Naive thymus-derived CD8-positive, alpha-beta T cell (primary cell): Measurements from ENCODE around the gene FOXN3. TPM values are rescaled to one million over a fixed set of nuclear protein-coding genes. Genes with fewer than 3 reads are reported as not detected.

Experiments used
- ATAC-seq, 2 donors: fragments of 150-1000 bp; cut with Tn5 transposase in 1 of 2; sonication (Bioruptor Pico), chemical (Tn5 transposase) in 1 of 2; 1 replicate in 1 of 2; 2 replicates in 1 of 2; pipeline ENCODE4 v1.10.0; 2021; ENCODE audit warnings: mild to moderate bottlenecking in 2 of 2, moderate library complexity in 2 of 2
- POLR2A ChIA-PET: fragments of 350-600 bp; sonication (Branson Sonifier 250); formaldehyde crosslinking; loops from one replicate; lab custom pipeline; 2021; ENCODE audit warnings: antibody characterized with exemption; lab: Charles Lee
- DNase-seq, 10 donors: peaks; one replicate each; pipeline versions ENCODE4 v3.0.0 to v3.0.0-alpha.2; 2020 to 2022
- H3K27ac Mint-ChIP-seq, 10 donors: one replicate each; pipeline ENCODE4 v1.8.0; 2020 to 2022; ENCODE audit warnings: mild to moderate bottlenecking in 10 of 10, mixed read lengths in 10 of 10, moderate library complexity in 4 of 10, inconsistent platforms in 1 of 10
- H3K27me3 Mint-ChIP-seq, 5 donors: one replicate each; pipeline ENCODE4 v1.8.0; 2021 to 2022; ENCODE audit warnings: mixed read lengths in 5 of 5
- H3K36me3 Mint-ChIP-seq, 3 donors: one replicate each; pipeline ENCODE4 v1.8.0; 2020 to 2022; ENCODE audit warnings: mixed read lengths in 3 of 3, mild to moderate bottlenecking in 2 of 3, inconsistent platforms in 1 of 3
- H3K4me1 Mint-ChIP-seq, 4 donors: one replicate each; pipeline ENCODE4 v1.8.0; 2021 to 2022; ENCODE audit warnings: mixed read lengths in 4 of 4
- H3K4me3 Mint-ChIP-seq, 10 donors: one replicate each; pipeline ENCODE4 v1.8.0; 2020 to 2022; ENCODE audit warnings: mild to moderate bottlenecking in 10 of 10, mixed read lengths in 10 of 10, moderate library complexity in 6 of 10, inconsistent platforms in 1 of 10
- H3K9me3 Mint-ChIP-seq, 9 donors: one replicate each; pipeline ENCODE4 v1.8.0; 2020 to 2022; ENCODE audit warnings: mixed read lengths in 9 of 9, mild to moderate bottlenecking in 3 of 9, inconsistent platforms in 1 of 9, moderate library complexity in 1 of 9
- polyA plus RNA-seq, 3 donors: library from polyadenylated mRNA; unstranded; fragments of 300-500 nt; fragmentation: Illumina TruSeq; gene quantifications; one replicate each; pipeline ENCODE4 v1.2.3, GENCODE V29; 2021
- total RNA-seq, 8 experiments: library from RNA in 2 of 8; stranded (reverse) in 2 of 8; gene quantifications; one replicate each; pipeline ENCODE4 v1.2.3 and lab custom pipeline; 2021 to 2026

The FOXN3 gene
- total and polyA plus RNA-seq, 5 experiments from 2014 or later: 107 to 148 (median 125) TPM

DNA sequence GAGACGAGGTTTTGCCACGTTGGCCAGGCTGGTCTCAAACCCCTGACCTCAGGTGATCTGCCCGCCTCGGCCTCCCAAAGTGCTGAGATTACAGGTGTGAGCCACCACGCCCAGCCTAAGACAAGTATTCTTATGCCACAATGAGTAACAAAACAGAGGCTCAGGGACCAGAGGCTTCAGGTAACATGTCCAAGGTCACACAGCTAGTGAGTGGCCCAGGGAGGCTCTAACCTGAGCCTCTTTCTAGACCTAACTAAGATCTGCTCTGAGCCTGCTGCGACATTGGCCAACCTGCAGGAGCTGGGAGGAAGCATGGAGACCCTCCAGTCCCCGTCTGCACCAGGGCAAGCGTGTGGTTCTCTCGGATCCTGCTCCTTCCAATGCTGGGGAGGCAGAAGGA lies 77.9 kb downstream of the FOXN3 start:
- POLR2A ChIA-PET: interaction anchor here (0.7 kb wide), 1 partner anchor 249 kb away, joined by 3 read pairs; no protein-coding TSS in a partner anchor

DNA sequence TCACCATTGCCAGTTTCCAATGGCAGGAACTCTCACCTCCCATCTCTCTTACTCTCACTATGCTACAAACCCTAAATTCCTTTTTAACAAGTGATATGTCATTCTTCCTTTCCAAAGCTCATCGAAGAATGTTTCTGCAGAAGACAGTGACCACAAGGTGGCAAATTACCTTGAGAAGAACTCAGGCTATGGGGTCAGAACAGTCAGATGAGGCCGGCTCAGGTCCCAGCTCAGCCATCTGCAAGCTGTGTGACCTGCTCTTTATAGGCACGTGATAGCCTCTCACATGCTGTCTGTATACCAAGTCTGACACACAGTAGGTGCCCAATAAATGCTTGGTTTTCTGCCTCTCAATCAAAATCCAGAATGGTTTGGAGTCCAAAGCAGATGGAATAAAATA lies 80.7 kb downstream of the FOXN3 start:
- ATAC-seq: peak in 1 of 2 donors; percentile 47
- Mint-ChIP-seq H3K27ac (peak overlapping the region in 6 of 10 donors; percentile 1 to 76 (median 10)), H3K9me3 (no peaks in the 10 kb centered on the region), H3K4me3 (no peak overlapping the region), H3K27me3 (no peaks in the 10 kb centered on the region), H3K4me1 (peaks cover 20 to 65% (median 50%) of the 10 kb centered on the region in 4 donors), H3K36me3 (peaks cover 0 to 34% (median 0%) of the 10 kb centered on the region in 3 donors)
- peak in 1 of 10 donors; percentile 16 for DNase-seq
- POLR2A ChIA-PET: interaction anchor here (0.6 kb wide), 1 partner anchor 18 kb away, joined by 4 read pairs; no protein-coding TSS in a partner anchor

More for the DNA sequence above, 77.9 kb downstream of the FOXN3 start:
- no peak overlapping the region for H3K4me3 Mint-ChIP-seq
- H3K9me3 Mint-ChIP-seq: no peaks in the 10 kb centered on the region
- peak overlapping the region in 3 of 10 donors; percentile 5 to 89 (median 33) for H3K27ac Mint-ChIP-seq
- ATAC-seq (no peak), DNase-seq (no peak)
- no peaks in the 10 kb centered on the region for H3K27me3 Mint-ChIP-seq
- peaks cover 18 to 62% (median 44%) of the 10 kb centered on the region in 4 donors for H3K4me1 Mint-ChIP-seq
- peaks cover 0 to 26% (median 0%) of the 10 kb centered on the region in 3 donors for H3K36me3 Mint-ChIP-seq

DNA sequence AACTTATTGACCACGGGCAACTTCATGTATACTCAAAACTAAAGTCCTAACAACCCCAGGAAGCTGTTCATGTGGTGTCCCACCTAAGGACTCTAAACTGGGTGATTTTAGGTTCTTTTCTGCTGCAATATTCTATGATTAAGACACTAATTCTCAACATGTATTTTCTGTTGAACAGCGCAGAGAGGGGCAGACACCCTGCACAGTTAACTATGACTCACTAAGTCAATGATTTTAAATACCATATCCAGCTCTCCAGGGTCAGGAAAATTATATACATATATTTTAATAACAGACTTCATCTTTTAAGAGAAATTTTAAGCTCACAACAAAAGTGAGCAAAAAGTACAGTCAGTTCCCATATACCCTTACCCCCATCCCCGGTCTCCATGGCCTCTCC lies 85.0 kb downstream of the FOXN3 start:
- H3K27me3 Mint-ChIP-seq: no peaks in the 10 kb centered on the region
- no peak overlapping the region for H3K4me3 Mint-ChIP-seq
- H3K9me3 Mint-ChIP-seq: no peaks in the 10 kb centered on the region
- H3K4me1 Mint-ChIP-seq: peaks cover 28 to 59% (median 54%) of the 10 kb centered on the region in 4 donors
- H3K27ac Mint-ChIP-seq: no peak overlapping the region
- POLR2A ChIA-PET: interaction anchor here (0.5 kb wide), 1 partner anchor 28 kb away, joined by 3 read pairs; no protein-coding TSS in a partner anchor
- H3K36me3 Mint-ChIP-seq: peaks cover 0 to 33% (median 3%) of the 10 kb centered on the region in 3 donors
- ATAC-seq (no peak), DNase-seq (no peak)

DNA sequence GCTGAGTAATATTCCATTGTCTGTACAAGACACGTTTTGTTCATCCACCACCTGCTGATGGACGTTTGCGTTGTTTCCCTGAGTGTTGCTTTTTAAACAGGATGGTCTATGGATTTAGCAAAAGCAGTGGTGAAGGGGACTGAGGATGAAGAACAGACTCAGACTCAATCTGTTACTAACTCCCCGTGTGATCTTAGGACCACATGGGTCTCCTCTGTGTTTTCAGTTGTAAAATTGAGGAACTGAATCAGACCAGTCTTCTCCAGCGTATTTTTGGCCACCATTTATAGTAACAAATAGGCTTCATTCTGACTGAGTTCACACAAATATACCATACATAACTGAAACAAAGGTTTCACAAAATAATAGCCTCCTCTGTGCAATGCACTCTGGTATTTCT lies 85.6 kb downstream of the FOXN3 start:
- H3K4me3 Mint-ChIP-seq: no peak overlapping the region
- no peaks in the 10 kb centered on the region for H3K9me3 Mint-ChIP-seq
- ATAC-seq (no peak), DNase-seq (no peak)
- peaks cover 28 to 58% (median 53%) of the 10 kb centered on the region in 4 donors for H3K4me1 Mint-ChIP-seq
- no peaks in the 10 kb centered on the region for H3K27me3 Mint-ChIP-seq
- POLR2A ChIA-PET: no interaction called here
- peak overlapping the region in 1 of 10 donors; percentile 31 for H3K27ac Mint-ChIP-seq
- peaks cover 0 to 36% (median 3%) of the 10 kb centered on the region in 3 donors for H3K36me3 Mint-ChIP-seq

DNA sequence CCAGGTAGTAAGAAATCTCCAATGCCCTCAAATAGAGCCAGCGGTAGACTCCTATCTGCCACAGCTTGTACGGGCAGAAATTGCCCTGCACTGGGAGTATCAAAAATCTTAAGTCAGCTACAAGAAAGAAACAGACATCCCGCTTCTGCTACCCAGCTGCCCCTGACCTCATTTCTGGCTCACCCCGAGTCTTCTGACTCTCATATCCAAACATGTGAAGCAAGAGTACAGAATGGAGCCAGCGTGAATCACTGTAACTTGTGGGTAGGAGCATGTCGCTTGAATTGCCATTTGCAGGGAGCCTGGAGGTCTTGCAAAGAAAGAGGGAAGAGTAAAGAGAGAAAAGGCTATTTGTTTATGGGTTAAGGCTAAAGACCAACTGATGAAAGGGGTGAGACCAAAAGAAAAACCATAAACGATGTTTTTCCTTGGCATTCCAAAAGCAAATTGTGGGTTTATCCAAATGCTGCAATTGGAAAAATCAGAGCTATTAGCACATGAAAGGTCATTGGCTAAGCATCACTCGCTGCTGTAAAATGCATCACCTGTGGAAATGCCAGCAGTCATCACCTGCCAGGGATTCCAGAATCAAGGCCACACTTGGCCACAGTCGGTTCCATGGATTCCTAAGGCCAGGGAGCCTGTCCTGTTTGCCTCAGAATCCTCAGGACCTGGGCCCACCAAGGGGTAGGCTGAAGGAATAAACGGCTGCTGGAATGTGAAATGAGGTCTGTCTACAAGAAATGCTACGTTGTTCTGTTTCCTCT lies 86.6 kb downstream of the FOXN3 start:
- peaks cover 0 to 39% (median 3%) of the 10 kb centered on the region in 3 donors for H3K36me3 Mint-ChIP-seq

DNA sequence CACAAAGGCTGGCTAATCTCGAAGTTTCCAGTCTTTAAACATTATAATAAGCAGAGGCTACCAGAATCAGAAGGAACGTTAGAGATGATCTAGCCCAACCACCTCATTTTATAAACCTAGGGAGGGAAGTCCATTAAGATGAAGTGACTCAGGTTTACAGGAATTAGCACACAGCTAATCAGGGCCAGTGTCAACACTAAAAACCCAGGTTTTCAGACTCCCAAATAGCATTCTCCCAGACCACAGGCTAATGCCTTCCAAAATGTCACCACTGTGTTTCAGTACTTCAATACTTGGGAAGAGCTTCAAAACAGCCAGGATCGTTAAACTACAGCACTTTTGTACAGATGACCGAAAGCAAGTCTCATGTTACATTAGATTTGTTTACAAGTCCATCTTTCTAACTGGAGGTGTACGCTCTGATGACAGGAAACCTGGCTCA lies 89.2 kb downstream of the FOXN3 start:
- H3K27ac Mint-ChIP-seq: no peak overlapping the region
- H3K27me3 Mint-ChIP-seq: no peaks in the 10 kb centered on the region
- ATAC-seq: no peak
- POLR2A ChIA-PET: no interaction called here
- H3K4me1 Mint-ChIP-seq: peaks cover 40 to 81% (median 75%) of the 10 kb centered on the region in 4 donors
- H3K4me3 Mint-ChIP-seq: no peak overlapping the region
- DNase-seq: no peak
- peaks cover 0 to 32% (median 3%) of the 10 kb centered on the region in 3 donors for H3K36me3 Mint-ChIP-seq
- peaks cover 0 to 3% (median 0%) of the 10 kb centered on the region in 9 donors for H3K9me3 Mint-ChIP-seq

More for the DNA sequence above, 86.6 kb downstream of the FOXN3 start:
- peaks cover 33 to 64% (median 58%) of the 10 kb centered on the region in 4 donors for H3K4me1 Mint-ChIP-seq
- POLR2A ChIA-PET: no interaction called here
- peak overlapping the region in 2 of 10 donors; percentile 1 to 48 for H3K27ac Mint-ChIP-seq
- no peaks in the 10 kb centered on the region for H3K27me3 Mint-ChIP-seq
- H3K4me3 Mint-ChIP-seq: no peak overlapping the region
- peaks cover 0 to under 1% (median 0%) of the 10 kb centered on the region in 9 donors for H3K9me3 Mint-ChIP-seq
- no peak for DNase-seq
- ATAC-seq: no peak

DNA sequence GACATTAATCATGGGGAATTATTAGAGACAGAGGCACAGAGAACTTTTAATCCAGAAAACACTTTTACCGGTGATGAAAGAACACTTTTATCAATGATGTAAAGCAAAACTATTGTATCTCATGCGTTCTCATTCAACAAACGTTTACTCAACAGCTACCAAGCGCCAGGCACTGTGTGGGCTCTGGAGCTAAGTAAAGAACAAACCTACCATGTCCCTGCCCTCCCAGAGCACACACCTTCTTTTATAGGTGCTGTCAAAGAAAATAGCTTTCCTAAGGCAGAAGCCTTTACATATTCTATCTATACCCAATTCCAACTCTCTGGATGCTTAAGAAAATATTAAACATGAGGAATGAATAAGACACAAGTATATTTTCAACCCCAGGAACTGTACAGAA lies 91.1 kb downstream of the FOXN3 start:
- peaks cover 44 to 78% (median 75%) of the 10 kb centered on the region in 4 donors for H3K4me1 Mint-ChIP-seq
- POLR2A ChIA-PET: no interaction called here
- H3K4me3 Mint-ChIP-seq: peak overlapping the region in 3 of 10 donors; percentile 28 to 74 (median 58)
- no peak for ATAC-seq
- H3K27ac Mint-ChIP-seq: peak overlapping the region in 2 of 10 donors; percentile 1 to 14
- H3K9me3 Mint-ChIP-seq: peaks cover 0 to 3% (median 0%) of the 10 kb centered on the region in 9 donors
- H3K27me3 Mint-ChIP-seq: no peaks in the 10 kb centered on the region
- DNase-seq: no peak
- H3K36me3 Mint-ChIP-seq: peaks cover 0 to 24% (median 8%) of the 10 kb centered on the region in 3 donors

DNA sequence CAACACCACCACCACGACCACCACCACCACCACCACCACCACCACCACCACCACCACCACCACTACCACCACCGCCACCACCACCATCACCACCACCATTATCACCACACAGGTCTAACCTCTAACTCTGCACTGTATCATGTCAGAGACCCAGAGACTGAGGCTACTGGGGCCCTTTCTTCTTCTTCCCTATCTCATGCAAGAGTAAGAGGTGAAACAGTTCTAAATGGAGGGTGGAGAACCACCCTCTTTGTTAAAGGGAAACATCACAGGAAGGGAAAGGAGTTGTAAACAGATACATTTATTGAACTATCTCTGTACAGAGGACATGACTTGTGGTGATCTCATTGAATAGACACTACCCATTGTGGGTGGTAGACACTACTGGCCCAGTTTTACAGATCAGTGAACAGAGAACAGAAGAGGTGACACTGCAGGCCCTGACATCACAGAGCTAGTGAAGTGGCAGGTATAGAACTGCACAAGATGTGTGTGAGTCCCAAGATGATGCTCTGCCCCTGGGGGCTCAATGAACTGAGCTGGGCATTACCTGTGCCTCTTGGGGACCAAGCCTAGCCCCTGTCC lies 91.6 kb downstream of the FOXN3 start:
- ATAC-seq: peak; percentile 22 to 35
- Mint-ChIP-seq H3K4me1 (peaks cover 44 to 81% (median 76%) of the 10 kb centered on the region in 4 donors), H3K27ac (peak overlapping the region in 5 of 10 donors; percentile 1 to 65 (median 29)), H3K27me3 (no peaks in the 10 kb centered on the region), H3K4me3 (peak overlapping the region in 7 of 10 donors; percentile 3 to 74 (median 33)), H3K9me3 (peaks cover 0 to 5% (median 0%) of the 10 kb centered on the region in 9 donors), H3K36me3 (peaks cover 0 to 27% (median 7%) of the 10 kb centered on the region in 3 donors)
- DNase-seq: no peak
- POLR2A ChIA-PET: no interaction called here

DNA sequence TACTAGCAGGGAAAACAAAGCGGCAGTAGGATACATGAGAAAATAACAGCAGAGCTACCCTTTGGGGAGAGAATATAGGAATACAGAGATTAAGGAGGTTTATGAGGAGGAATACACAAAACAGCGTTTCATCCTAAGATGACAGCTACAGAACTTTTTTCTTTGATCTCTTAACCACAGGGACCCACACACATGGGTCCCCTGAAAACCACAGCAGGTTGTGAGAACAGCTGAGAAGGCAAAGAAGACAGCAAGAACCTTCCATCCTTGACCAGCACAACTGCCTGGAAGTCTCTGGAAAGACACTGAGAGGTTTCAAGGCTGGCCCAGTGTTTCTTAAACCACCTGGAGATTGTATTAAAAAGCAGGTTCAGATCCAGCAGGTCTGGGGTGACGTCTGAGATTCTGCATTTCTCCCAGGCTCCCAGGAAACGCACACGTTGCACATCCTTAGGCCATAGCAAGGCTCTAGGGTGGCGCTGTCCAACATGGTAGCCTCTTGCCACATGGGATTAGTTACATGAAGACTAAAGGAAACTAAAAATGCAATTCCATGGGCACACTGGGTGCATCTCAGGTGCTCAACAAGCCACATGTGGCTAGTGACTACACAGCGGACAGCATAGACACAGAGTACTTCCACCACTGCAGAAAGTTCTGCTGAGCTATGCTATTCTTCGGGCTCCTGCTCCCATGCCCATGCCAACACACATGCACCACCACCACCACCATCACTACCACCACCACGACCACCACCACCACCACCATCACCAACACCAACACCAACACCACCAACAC lies 92.3 kb downstream of the FOXN3 start:
- Mint-ChIP-seq H3K4me3 (peak overlapping the region in 7 of 10 donors; percentile 23 to 63 (median 47)), H3K36me3 (peaks cover 0 to 24% (median 9%) of the 10 kb centered on the region in 3 donors), H3K27me3 (no peaks in the 10 kb centered on the region), H3K27ac (peak overlapping the region in 3 of 10 donors; percentile 4 to 41 (median 19)), H3K4me1 (peaks cover 40 to 77% (median 72%) of the 10 kb centered on the region in 4 donors), H3K9me3 (peaks cover 0 to 10% (median 0%) of the 10 kb centered on the region in 9 donors)
- DNase-seq (peak in 2 of 10 donors; percentile 17 to 22), ATAC-seq (peak; percentile 39 to 53)
- POLR2A ChIA-PET: no interaction called here

DNA sequence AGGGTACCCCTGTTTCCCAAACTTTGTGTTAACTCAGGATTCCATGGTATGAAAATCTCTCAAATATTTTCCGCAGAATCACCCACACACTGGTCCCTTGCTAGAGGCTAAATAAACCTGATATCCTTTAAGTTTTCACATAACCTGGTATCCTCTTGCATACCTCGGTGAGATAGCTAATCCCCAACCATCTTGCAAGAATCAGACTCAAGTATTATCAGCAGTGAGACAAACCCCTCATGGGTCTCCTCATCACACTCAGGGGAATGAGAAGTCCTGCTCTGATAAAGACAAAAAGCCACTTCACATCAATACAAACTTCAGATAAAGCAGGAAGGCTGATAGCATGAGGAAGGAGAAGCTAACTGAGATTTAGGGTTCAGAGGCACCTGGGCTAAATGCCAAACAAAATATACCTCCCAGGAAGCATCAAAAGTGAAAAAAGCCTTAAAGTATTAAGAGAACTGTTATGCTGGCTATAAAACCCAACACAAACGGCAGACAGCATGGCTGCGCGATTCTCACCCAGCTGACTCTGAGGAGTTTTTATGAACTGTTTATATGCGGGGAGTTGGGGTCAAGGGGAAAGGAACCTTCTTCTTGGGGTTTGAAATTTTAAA lies 96.5 kb downstream of the FOXN3 start:
- no peak for DNase-seq
- peaks cover 0 to 16% (median 6%) of the 10 kb centered on the region in 9 donors for H3K9me3 Mint-ChIP-seq
- ATAC-seq: no peak
- H3K27ac Mint-ChIP-seq: no peak overlapping the region
- H3K4me3 Mint-ChIP-seq: peak overlapping the region in 1 of 10 donors; percentile 20
- POLR2A ChIA-PET: interaction anchor here (0.6 kb wide), 2 partner anchors 16 to 630 kb away, joined by 3 to 4 read pairs; no protein-coding TSS in a partner anchor
- peaks cover 0 to 34% (median 19%) of the 10 kb centered on the region in 3 donors for H3K36me3 Mint-ChIP-seq
- no peaks in the 10 kb centered on the region for H3K27me3 Mint-ChIP-seq
- H3K4me1 Mint-ChIP-seq: peaks cover 32 to 78% (median 69%) of the 10 kb centered on the region in 4 donors

DNA sequence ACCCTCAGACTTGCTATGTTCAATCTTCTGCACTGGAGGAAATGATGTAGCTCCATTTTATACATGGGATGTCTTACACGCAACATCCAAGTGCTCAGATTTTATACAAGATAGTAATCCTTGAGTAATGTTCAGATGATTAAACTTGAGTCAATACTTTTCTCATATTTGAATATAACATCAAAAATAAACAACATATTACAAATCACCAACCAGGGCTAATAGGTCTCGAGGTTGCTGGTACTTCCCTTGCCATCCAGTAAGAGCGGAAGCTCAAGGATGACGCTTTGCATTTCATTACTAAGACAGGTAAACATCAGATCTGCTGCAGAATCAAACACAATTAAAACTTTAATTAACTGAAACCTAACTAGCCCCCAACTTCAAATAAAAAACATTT lies 97.3 kb downstream of the FOXN3 start:
- Mint-ChIP-seq H3K36me3 (peaks cover 0 to 41% (median 22%) of the 10 kb centered on the region in 3 donors), H3K9me3 (peaks cover 0 to 13% (median 6%) of the 10 kb centered on the region in 9 donors)

More for the DNA sequence above, 97.3 kb downstream of the FOXN3 start:
- Mint-ChIP-seq H3K4me1 (peaks cover 34 to 77% (median 68%) of the 10 kb centered on the region in 4 donors), H3K27me3 (no peaks in the 10 kb centered on the region), H3K27ac (no peak overlapping the region), H3K4me3 (no peak overlapping the region)
- DNase-seq (no peak), ATAC-seq (no peak)
- POLR2A ChIA-PET: interaction anchor here (1.7 kb wide), 1 partner anchor 15 kb away, joined by 4 read pairs; no protein-coding TSS in a partner anchor
